IPS-NIHi11 (cell line): Measurements from ENCODE around the gene SNRNP70.
"Not testable (repeated sequence)": the region's sequence is repeated elsewhere in the genome, so short reads cannot be mapped to it uniquely, and the experiment has no call there.

Source experiments
- DNase-seq: peaks from one replicate; pipeline ENCODE4 v3.0.0; 2012; ENCODE audit warnings: mixed read lengths, low spot score

The SNRNP70 gene

DNA sequence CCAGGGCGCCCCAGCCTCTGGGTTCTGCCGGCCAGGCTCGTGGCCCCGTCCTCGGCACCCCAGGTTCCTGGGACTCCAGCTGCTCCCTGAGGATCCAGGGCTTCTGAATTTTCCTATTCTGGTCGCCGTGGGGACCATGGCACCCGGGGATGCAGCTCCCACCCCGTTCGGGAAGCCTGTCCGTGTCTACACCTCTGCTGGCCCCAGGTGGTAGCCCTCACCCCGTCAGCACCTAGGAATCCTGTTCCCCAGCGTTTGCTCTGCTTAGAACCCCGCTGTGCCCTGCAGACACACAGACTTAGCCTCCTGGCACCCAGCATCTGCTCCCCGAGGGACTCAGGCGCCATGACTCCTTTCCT, 35.1 kb downstream of the SNRNP70 start:
- DNase-seq = no peak

DNA sequence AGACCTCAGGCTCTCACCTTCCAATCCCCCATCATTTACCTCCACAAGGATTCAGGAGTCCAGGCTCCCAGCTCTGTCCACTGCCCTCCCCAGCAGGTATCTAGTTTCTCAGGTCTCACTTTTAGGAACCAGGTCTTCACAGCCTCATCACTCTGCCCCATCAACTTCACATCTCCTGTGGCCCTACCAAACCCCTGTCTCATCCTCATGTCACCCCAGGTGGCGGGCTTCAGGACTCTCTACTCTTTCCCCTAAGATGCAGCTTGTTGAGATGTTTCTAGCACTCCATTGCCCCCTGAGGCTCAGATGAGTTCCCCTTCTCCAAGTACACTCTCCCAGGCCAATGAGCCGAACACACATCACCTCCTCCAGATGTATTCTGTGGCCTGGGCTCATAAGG, 35.6 kb downstream of the SNRNP70 start:
- DNase-seq = no peak

DNA sequence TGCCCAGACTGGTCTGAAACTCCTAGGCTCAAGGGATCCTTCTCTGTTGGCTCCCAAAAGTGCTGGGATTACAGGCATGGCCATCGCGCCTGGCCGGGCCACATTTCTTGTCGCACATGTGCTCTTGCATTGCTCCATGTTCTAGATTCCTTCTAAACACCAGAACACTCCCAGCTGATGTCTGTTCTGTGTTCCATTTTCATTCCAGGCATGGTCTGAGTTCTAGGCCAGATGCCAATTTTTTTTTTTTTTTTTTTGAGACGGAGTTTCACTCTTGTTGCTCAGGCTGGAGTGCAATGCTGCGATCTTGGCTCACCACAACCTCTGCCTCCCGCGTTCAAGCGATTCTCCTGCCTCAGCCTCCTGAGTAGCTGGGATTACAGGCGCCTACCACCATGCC, 36.6 kb downstream of the SNRNP70 start:
- DNase-seq = not testable (repeated sequence)

DNA sequence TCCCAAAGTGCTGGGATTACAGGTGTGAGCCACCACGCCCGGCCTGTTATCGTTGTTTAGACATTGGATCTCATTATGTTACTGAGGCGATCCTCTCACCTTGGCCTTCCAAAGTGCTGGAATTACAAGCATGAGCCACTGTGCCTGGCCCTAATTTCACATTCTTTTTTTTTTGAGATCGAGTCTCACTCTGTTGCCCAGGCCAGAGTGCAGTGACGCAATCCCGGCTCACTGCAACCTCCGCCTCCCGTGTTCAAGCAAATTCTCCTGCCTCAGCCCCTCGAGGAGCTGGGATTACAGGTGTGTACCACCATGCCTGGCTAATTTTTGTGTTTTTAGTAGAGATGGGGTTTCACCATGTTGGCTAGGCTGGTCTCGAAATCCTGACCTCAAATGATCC, 38.0 kb downstream of the SNRNP70 start:
- not testable (repeated sequence) for DNase-seq

GRCh38 chr19:49125025-49125731, 39.9 kb downstream of the SNRNP70 start:
- peak; percentile 40 for DNase-seq

DNA sequence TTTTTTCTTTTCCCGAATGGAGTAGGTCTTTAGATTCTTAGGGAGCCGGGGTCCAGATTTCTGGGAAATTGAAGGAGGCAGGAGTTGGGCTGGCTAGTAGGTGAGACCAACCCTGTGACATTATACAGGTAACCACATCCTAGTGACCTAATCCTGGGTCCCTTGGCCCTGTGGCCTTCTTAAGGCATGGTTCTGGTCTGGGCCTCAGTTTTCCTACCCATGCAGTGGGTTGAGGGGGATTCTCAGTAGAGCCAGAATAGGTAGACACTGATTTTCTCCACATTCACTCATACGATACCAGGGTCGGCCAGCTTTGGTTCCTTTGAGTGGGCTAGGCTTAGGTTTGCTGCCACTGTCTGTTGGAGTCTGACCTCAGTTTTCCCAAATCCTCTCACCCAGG, 41.3 kb downstream of the SNRNP70 start:
- no peak for DNase-seq

DNA sequence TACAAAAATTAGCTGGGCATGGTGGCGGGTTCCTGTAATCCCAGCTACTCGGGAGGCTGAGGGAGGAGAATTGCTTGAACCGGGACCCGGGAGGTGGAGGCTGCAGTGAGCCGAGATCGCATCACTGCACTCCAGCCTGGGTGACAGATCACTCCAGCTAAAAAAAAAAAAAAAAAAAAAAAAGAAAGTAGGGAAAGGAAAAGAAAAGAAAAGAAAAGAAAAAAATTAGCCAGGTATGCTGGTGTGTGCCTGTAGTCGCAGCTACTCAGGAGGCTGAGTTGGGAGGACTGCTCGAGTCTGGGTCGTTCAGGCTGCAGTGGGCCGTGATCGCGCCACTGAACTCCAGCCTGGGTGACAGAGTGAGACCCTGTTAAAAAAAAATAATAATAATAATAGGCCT, 42.0 kb downstream of the SNRNP70 start:
- not testable (repeated sequence) for DNase-seq

DNA sequence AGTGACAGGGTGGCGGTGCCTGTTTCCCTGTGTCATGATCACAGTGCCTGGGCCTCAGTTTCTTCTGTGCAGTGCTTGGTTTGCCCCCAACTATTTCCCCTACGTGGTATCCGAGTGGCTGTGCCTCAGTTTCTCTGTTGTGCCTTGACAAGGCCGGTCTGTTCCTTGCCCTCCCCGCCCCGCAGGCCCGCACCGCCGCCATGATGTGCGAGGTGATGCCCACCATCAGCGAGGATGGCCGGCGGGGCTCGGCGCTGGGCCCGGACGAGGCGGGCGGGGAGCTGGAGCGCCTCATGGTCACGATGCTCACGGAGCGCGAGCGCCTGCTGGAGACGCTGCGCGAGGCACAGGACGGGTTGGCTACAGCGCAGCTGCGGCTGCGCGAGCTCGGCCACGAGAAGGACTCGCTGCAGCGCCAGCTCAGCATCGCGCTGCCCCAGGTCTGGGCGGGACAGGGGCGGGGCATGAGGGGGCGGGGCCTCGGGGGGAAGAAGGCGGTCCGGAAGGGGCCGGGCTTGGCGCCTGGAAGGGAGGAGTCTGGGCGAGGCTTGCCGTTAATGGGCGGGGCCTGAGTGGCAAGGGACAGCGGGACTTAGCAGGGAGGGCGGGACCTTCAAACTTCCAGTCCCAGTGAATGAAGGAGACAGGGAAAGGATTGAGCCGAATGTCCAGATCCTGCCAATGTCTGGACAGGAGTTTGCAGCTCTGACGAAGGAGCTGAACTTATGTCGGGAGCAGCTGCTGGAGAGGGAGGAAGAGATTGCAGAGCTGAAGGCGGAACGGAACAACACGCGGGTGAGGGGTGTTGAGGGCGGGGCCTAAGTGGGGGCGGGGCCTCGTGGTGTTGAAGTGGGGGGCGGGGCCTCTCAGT, 42.7 kb downstream of the SNRNP70 start:
- DNase-seq = peak; percentile 95

DNA sequence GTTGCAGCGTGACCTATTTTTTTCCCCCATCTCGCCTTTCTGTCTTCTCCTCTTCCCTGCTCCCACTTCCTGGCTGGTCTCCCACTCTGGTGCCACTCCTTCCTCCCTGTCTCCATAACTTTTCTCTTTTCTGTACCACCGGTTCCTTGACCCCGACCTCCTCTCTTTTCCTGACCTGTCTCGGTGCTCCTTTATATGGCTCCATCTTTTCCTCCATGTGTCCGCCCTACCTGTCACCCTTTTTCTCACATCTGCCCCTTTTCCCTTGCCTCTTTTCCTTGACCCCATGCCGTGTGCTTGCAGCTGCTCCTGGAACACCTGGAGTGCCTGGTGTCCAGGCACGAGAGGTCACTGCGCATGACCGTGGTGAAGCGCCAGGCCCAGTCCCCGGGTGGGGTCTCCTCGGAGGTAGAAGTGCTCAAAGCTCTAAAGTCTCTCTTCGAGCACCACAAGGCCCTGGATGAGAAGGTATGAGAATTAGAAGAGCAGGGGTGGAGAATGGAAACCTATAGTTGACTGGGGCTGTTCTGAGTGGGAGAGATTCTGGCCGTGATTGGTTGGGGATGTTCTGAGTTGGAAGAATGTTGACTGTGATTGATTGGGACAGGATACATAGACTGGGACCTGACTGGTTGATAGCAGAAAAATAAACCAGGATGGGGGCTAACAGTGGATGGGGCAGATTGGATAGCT, 43.4 kb downstream of the SNRNP70 start:
- no peak for DNase-seq

DNA sequence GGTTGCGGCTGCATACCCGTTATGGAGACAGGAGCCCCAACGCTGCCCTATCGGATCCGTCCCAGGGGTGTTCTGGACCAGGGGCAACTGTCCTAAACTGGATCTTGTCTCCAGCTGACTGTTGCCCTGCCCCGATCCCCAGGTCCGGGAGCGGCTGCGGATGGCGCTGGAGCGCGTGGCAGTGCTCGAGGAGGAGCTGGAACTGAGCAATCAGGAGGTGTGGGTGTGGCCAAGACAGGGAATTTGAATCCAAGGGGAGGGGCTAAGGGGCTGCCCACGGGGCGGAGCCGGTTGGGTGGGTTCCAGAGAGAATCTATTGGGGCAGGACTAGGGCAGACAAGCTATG, 44.0 kb downstream of the SNRNP70 start:
- peak; percentile 74 for DNase-seq

- DNase-seq = no peak
Measured at GRCh38 chr19:49130325-49130724, 45.1 kb downstream of the SNRNP70 start.

DNA sequence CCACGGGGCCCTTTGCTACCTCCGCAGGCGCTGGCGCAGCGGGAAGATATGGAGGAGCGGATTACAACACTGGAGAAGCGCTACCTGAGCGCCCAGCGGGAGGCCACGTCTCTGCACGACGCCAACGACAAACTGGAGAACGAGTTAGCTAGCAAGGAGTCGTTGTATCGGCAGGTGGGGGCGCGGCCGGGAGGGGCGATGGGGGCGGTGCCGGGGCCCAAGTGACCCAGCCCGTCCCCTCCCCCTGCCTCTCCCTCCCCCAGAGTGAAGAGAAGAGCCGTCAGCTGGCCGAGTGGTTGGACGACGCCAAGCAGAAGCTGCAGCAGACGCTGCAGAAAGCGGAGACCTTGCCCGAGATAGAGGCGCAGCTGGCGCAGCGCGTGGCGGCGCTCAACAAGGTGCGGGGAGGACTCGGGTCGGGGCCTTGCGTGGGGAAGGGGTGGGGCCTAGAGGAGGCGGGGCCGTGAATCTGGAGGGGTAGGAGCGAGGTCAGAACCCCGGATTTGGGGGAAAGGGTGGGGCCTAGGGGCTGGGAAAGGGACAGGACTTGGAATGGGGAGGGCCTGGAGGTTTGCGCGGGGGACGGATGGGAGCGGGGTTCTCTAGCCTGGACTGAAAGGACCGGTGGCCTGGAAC, 47.8 kb downstream of the SNRNP70 start:
- DNase-seq = no peak

DNA sequence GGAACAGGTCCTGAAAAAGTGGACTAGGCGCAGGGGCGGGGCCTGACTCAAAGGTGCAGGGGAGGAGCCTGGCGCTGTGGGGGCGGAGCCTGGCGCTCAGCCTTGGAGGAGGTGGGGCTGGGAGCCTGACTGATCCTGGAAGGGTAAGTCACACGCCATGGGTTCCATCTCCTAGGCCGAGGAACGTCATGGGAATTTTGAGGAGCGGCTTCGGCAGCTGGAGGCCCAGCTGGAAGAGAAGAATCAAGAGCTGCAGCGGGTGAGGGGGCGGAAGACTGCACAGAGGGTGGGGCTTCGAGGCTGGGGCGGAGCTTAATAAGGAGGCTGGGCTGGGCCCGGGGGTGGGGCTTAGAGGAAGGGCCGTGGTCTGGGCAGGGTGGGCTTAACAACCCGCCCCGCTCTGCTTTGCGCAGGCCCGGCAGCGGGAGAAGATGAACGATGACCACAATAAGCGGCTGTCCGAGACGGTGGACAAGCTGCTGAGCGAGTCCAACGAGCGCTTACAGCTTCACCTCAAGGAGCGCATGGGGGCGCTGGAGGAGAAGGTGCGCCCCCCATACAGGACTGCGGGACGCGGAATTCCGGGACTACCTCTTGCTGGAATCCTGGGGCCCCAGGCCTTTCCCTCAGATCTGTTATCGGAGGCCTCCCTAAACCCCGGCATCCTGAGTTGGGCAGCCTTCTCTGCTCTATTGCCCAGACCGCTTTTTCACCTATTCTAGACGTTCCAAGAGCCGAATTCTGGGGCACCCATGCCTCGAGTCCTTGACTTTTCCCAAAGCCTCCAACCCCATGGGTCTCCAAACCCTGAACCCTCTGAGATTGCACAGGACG, 48.6 kb downstream of the SNRNP70 start:
- peak; percentile 78 for DNase-seq

GRCh38 chr19:49135686-49136085, 50.4 kb downstream of the SNRNP70 start:
- no peak for DNase-seq

GRCh38 chr19:49136771-49137171, 51.5 kb downstream of the SNRNP70 start:
- DNase-seq = no peak

DNA sequence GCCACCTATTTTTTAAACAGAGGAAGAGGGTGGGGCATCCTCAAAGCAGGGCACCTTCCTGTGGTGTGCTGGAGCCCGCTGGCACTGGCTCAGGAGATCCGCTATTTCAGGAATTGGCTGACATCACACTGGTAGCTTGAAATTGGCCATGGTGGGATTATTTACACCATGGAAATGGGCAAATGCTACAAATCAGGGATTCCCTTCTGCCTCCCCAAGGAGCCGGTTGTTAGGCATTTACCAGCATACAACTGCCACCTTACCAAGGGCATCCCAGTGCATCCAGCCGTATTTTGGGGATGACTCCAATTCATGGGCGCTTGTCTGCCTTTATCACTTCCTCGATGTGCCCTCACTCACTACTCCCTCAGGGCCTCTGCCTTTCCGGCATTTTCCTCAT, 55.7 kb downstream of the SNRNP70 start:
- no peak for DNase-seq

DNA sequence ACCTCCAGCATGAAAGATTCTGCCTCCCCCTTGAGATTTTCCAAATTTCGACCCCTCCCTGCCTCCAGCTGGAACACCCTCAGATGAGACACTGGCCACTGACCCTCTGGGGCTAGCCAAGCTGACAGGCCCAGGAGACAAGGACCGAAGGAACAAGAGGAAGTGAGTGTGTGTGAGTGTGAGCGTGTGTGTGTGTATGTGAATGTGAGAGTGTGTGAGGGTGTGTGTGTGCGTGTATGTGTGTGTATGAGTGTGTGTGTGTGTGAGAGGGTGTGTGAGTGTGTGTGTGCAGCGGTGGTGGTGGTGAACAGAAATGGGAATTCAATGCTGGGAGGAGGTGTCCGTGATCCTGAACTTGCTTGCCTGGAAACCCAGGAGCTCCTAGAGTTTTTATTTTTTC, 56.1 kb downstream of the SNRNP70 start:
- DNase-seq = no peak

GRCh38 chr19:49142866-49143335, 57.6 kb downstream of the SNRNP70 start:
- peak; percentile 90 for DNase-seq

- peak; percentile 76 for DNase-seq
Measured at GRCh38 chr19:49145573-49146407, 60.5 kb downstream of the SNRNP70 start.

- DNase-seq = not testable (repeated sequence)
Measured at GRCh38 chr19:49146408-49146770, 61.1 kb downstream of the SNRNP70 start.
